ENCODE data around the gene RTBDN. TPM values are rescaled to one million over a fixed set of nuclear protein-coding genes. Genes with fewer than 3 reads are reported as not detected.

Gene RTBDN
- total RNA-seq, 1 experiment from 2014 or later: 25.1 TPM

GRCh38 chr19:12866416-12867119 lies 32.2 kb upstream of the RTBDN start:
- BruUV-seq (replicated peaks): no TSS peak
- CTCF ChIA-PET: no interaction called here

More at GRCh38 chr19:12866416-12867119, 32.2 kb upstream of the RTBDN start:
- ATAC-seq: peak; percentile 33; the same call in 1 of the 2 replicates
- no peak overlapping the region for H3K27ac ChIP-seq (ENCODE audit: low read depth, low read length)
- H3K9ac ChIP-seq (ENCODE audit: low read length): no peak overlapping the region
- H3K27me3 ChIP-seq (ENCODE audit: insufficient read depth, low read length): no peaks in the 10 kb centered on the region
- no peaks in the 10 kb centered on the region for H4K20me1 ChIP-seq (ENCODE audit: insufficient read depth)
- H3K9me3 ChIP-seq (ENCODE audit: control insufficient read depth in 1 of 2, insufficient read depth in 1 of 2, low read depth in 1 of 2, low read length in 2 of 2): no peaks in the 10 kb centered on the region
- H3K4me1 ChIP-seq (ENCODE audit: control insufficient read depth in 1 of 2, insufficient read depth in 2 of 2, low read length in 2 of 2): peaks cover 0 to 6% of the 10 kb centered on the region in 2 experiments; a peak in 2 of 4 replicates
- POLR2A ChIA-PET: no interaction called here
- H3K9me2 ChIP-seq (ENCODE audit: insufficient read depth): no peaks in the 10 kb centered on the region
- DNase-seq (ENCODE audit: low read depth, low spot score): no peak
- RAD21 ChIA-PET (ENCODE audit: low non-redundant PET in 1 of 2, low total read pairs in 2 of 2, uncharacterized antibody in 2 of 2, unreplicated experiment in 2 of 2): no interaction called here
- TF ChIP-seq ZFX (IDR thresholded peaks at IDR 0.05): no peak
- no peak for TF ChIP-seq FOSL1 (IDR thresholded peaks at IDR 0.05; ENCODE audit: low read depth)
- no peak for TF ChIP-seq ATF3 (IDR thresholded peaks at IDR 0.05)
- no peak for TF ChIP-seq ZBTB33 (IDR thresholded peaks at IDR 0.05; ENCODE audit: extremely low read depth, insufficient replicate concordance, low read length)
- no peak for TF ChIP-seq SP1 (IDR thresholded peaks at IDR 0.05; ENCODE audit: low read depth)
- no peak for TF ChIP-seq ZNF274 (IDR thresholded peaks at IDR 0.05; ENCODE audit: low read depth, low read length)
- no peak for TF ChIP-seq REST (IDR thresholded peaks at IDR 0.05; ENCODE audit: low read depth)
- no peak for TF ChIP-seq SRF (IDR thresholded peaks at IDR 0.05; ENCODE audit: low read depth)
- no peak for TF ChIP-seq EZH2 (IDR thresholded peaks at IDR 0.05)
- no peak for TF ChIP-seq RAD21 (IDR thresholded peaks at IDR 0.05; ENCODE audit: low read depth)
- no peak for TF ChIP-seq YY1 (IDR thresholded peaks at IDR 0.05; ENCODE audit: extremely low read depth, insufficient replicate concordance, low read depth, low read length)
- TF ChIP-seq CEBPB (IDR thresholded peaks at IDR 0.05; ENCODE audit: low read depth): no peak
- TF ChIP-seq JUND (IDR thresholded peaks at IDR 0.05): no peak
- TF ChIP-seq CBX3 (IDR thresholded peaks at IDR 0.05; ENCODE audit: low read depth): no peak
- no peak for TF ChIP-seq TCF7L2 (IDR thresholded peaks at IDR 0.05; ENCODE audit: borderline replicate concordance, extremely low read depth, insufficient read depth, insufficient read length)
- TF ChIP-seq EGR1 (IDR thresholded peaks at IDR 0.05; ENCODE audit: low read depth): no peak
- no peak overlapping the region for H2AFZ ChIP-seq (ENCODE audit: low read depth, low read length, poor library complexity, severe bottlenecking)
- intact Hi-C loops (cut with micrococcal nuclease): no loop called here
- no peak overlapping the region for H3K4me3 ChIP-seq (replicated peaks in 1 of 2; ENCODE audit: low read depth in 1 of 2, low read length in 2 of 2)
- H3K36me3 ChIP-seq (ENCODE audit: control insufficient read depth in 1 of 2, insufficient read depth in 2 of 2, low read length in 2 of 2): peaks cover 0 to 8% of the 10 kb centered on the region in 2 experiments; a peak in 1 of 4 replicates
- H3K79me2 ChIP-seq (ENCODE audit: insufficient read depth, low read length): no peaks in the 10 kb centered on the region
- H3K4me2 ChIP-seq (ENCODE audit: low read length): no peak overlapping the region

Measured in HCT116 (cell line).